Measurements from ENCODE around the gene TBC1D5.

TBC1D5 gene

DNA sequence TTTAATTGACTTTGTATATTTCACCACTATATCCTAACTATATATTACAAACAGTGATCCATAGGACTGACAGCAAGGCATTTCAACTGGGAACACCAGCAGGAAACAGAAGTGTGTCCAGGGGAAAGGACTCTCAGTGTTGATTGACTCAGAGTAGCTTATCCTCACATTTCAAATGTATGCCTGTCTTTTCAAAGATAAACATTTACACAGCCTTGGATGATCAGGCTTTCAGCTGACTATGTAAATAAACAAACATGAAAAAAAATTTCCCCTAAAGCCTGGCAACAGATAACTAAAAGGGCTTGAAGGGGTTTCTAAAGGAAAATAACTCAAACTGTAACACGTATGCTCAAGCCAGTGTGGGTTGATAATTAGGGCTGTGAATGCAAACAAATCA is 321.8 kb downstream of the TBC1D5 start:
- ATAC-seq = no peak
- TF ChIP-seq, protein P1, sequence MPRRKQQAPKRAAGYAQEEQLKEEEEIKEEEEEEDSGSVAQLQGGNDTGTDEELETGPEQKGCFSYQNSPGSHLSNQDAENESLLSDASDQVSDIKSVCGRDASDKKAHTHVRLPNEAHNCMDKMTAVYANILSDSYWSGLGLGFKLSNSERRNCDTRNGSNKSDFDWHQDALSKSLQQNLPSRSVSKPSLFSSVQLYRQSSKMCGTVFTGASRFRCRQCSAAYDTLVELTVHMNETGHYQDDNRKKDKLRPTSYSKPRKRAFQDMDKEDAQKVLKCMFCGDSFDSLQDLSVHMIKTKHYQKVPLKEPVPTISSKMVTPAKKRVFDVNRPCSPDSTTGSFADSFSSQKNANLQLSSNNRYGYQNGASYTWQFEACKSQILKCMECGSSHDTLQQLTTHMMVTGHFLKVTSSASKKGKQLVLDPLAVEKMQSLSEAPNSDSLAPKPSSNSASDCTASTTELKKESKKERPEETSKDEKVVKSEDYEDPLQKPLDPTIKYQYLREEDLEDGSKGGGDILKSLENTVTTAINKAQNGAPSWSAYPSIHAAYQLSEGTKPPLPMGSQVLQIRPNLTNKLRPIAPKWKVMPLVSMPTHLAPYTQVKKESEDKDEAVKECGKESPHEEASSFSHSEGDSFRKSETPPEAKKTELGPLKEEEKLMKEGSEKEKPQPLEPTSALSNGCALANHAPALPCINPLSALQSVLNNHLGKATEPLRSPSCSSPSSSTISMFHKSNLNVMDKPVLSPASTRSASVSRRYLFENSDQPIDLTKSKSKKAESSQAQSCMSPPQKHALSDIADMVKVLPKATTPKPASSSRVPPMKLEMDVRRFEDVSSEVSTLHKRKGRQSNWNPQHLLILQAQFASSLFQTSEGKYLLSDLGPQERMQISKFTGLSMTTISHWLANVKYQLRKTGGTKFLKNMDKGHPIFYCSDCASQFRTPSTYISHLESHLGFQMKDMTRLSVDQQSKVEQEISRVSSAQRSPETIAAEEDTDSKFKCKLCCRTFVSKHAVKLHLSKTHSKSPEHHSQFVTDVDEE (CRISPR knock-in tag; IDR thresholded peaks at IDR 0.05) = no peak
- TF ChIP-seq SNAI2 (CRISPR knock-in tag; IDR thresholded peaks at IDR 0.05) (no peak), ARNTL (CRISPR knock-in tag; IDR thresholded peaks at IDR 0.05; ENCODE audit: borderline replicate concordance, low read depth) (no peak), PPARA (CRISPR knock-in tag; IDR thresholded peaks at IDR 0.05; ENCODE audit: borderline replicate concordance) (no peak), ZNF8 (CRISPR knock-in tag; IDR thresholded peaks at IDR 0.05) (no peak), ZNF70 (CRISPR knock-in tag; IDR thresholded peaks at IDR 0.05) (no peak), ZFP30 (CRISPR knock-in tag; IDR thresholded peaks at IDR 0.05) (no peak), TOX (CRISPR knock-in tag; IDR thresholded peaks at IDR 0.05; ENCODE audit: borderline replicate concordance) (no peak), RARB (CRISPR knock-in tag; IDR thresholded peaks at IDR 0.05) (no peak), ISL1 (CRISPR knock-in tag; IDR thresholded peaks at IDR 0.05) (no peak), ZNF565 (CRISPR knock-in tag; conservative IDR thresholded peaks at IDR 0.05; ENCODE audit: low read depth) (no peak), ZFP3 (CRISPR knock-in tag; IDR thresholded peaks at IDR 0.05) (no peak), ZC3H10 (CRISPR knock-in tag; IDR thresholded peaks at IDR 0.05) (no peak), ESRRG (CRISPR knock-in tag; IDR thresholded peaks at IDR 0.05) (no peak), TCF4 (CRISPR knock-in tag; IDR thresholded peaks at IDR 0.05; ENCODE audit: borderline replicate concordance) (no peak), GLIS3 (CRISPR knock-in tag; IDR thresholded peaks at IDR 0.05) (no peak), BACH2 (CRISPR knock-in tag; IDR thresholded peaks at IDR 0.05; ENCODE audit: borderline replicate concordance) (no peak)
- TF ChIP-seq, protein P2, sequence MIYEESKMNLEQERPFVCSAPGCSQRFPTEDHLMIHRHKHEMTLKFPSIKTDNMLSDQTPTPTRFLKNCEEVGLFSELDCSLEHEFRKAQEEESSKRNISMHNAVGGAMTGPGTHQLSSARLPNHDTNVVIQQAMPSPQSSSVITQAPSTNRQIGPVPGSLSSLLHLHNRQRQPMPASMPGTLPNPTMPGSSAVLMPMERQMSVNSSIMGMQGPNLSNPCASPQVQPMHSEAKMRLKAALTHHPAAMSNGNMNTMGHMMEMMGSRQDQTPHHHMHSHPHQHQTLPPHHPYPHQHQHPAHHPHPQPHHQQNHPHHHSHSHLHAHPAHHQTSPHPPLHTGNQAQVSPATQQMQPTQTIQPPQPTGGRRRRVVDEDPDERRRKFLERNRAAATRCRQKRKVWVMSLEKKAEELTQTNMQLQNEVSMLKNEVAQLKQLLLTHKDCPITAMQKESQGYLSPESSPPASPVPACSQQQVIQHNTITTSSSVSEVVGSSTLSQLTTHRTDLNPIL (CRISPR knock-in tag; IDR thresholded peaks at IDR 0.05; ENCODE audit: low read depth) = no peak
- TF ChIP-seq, protein P3, sequence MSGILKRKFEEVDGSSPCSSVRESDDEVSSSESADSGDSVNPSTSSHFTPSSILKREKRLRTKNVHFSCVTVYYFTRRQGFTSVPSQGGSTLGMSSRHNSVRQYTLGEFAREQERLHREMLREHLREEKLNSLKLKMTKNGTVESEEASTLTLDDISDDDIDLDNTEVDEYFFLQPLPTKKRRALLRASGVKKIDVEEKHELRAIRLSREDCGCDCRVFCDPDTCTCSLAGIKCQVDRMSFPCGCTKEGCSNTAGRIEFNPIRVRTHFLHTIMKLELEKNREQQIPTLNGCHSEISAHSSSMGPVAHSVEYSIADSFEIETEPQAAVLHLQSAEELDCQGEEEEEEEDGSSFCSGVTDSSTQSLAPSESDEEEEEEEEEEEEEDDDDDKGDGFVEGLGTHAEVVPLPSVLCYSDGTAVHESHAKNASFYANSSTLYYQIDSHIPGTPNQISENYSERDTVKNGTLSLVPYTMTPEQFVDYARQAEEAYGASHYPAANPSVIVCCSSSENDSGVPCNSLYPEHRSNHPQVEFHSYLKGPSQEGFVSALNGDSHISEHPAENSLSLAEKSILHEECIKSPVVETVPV (CRISPR knock-in tag; IDR thresholded peaks at IDR 0.05) = no peak
- TF ChIP-seq, protein P4, sequence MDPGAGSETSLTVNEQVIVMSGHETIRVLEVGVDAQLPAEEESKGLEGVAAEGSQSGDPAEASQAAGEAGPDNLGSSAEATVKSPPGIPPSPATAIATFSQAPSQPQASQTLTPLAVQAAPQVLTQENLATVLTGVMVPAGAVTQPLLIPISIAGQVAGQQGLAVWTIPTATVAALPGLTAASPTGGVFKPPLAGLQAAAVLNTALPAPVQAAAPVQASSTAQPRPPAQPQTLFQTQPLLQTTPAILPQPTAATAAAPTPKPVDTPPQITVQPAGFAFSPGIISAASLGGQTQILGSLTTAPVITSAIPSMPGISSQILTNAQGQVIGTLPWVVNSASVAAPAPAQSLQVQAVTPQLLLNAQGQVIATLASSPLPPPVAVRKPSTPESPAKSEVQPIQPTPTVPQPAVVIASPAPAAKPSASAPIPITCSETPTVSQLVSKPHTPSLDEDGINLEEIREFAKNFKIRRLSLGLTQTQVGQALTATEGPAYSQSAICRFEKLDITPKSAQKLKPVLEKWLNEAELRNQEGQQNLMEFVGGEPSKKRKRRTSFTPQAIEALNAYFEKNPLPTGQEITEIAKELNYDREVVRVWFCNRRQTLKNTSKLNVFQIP (CRISPR knock-in tag; IDR thresholded peaks at IDR 0.05; ENCODE audit: borderline replicate concordance, low read depth) = no peak

DNA sequence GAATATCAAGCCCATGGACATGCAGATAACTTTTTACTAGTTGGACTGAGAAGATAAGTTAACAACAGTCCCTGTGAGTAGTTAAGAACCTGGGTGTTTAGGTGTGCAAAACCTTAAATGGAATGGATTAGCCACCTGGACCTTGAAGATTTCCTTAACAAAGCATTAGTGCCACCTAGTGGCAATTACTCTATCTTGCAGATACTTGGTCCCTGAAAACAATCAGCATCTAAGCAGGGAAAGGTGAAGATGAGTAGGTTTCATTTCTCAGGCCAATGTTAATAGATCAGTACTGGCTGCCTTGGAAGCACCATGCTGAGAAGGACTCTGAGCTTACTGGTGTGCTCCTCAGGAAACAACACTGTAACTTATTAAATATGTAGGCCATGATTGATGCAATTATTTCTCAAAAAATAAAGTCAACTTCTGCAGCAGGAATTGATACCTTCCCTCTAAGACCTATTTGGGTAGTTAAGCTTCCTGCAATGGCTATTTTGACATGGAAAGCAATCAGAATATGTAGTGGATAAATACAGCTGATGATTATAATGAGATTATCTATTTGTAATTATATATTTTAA is 329.4 kb downstream of the TBC1D5 start:
- ATAC-seq = peak; percentile 86
- no peak for TF ChIP-seq ZC3H10 (CRISPR knock-in tag; IDR thresholded peaks at IDR 0.05)
- TF ChIP-seq TOX (CRISPR knock-in tag; IDR thresholded peaks at IDR 0.05; ENCODE audit: borderline replicate concordance) = no peak
- no peak for TF ChIP-seq ARNTL (CRISPR knock-in tag; IDR thresholded peaks at IDR 0.05; ENCODE audit: borderline replicate concordance, low read depth)
- TF ChIP-seq ESRRG (CRISPR knock-in tag; IDR thresholded peaks at IDR 0.05) = no peak
- no peak for TF ChIP-seq SNAI2 (CRISPR knock-in tag; IDR thresholded peaks at IDR 0.05)
- TF ChIP-seq RARB (CRISPR knock-in tag; IDR thresholded peaks at IDR 0.05) = no peak
- TF ChIP-seq, protein P5, sequence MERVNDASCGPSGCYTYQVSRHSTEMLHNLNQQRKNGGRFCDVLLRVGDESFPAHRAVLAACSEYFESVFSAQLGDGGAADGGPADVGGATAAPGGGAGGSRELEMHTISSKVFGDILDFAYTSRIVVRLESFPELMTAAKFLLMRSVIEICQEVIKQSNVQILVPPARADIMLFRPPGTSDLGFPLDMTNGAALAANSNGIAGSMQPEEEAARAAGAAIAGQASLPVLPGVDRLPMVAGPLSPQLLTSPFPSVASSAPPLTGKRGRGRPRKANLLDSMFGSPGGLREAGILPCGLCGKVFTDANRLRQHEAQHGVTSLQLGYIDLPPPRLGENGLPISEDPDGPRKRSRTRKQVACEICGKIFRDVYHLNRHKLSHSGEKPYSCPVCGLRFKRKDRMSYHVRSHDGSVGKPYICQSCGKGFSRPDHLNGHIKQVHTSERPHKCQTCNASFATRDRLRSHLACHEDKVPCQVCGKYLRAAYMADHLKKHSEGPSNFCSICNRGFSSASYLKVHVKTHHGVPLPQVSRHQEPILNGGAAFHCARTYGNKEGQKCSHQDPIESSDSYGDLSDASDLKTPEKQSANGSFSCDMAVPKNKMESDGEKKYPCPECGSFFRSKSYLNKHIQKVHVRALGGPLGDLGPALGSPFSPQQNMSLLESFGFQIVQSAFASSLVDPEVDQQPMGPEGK (CRISPR knock-in tag; IDR thresholded peaks at IDR 0.05; ENCODE audit: borderline replicate concordance) = no peak
- no peak for TF ChIP-seq TCF4 (CRISPR knock-in tag; IDR thresholded peaks at IDR 0.05; ENCODE audit: borderline replicate concordance)
- TF ChIP-seq ZFP30 (CRISPR knock-in tag; IDR thresholded peaks at IDR 0.05) = no peak

All from SK-N-SH treated with all-trans-retinoic acid at 6 μM for 48 hours (cell line).